GM21423 (cell line): ENCODE results near the gene GJA10.
A peak's percentile ranks its signal among the peaks of the same experiment; 100 is the strongest.
"Not testable (repeated sequence)": the region's sequence is repeated elsewhere in the genome, so short reads cannot be mapped to it uniquely, and the experiment has no call there.

Experiments used
- ATAC-seq: cut with Tn5 transposase; IDR thresholded peaks from one replicate; pipeline ENCODE4 v1.9.1; 2021; ENCODE audit warnings: mild to moderate bottlenecking, moderate library complexity; ENCODE audit not compliant: unreplicated experiment

GJA10 gene

DNA sequence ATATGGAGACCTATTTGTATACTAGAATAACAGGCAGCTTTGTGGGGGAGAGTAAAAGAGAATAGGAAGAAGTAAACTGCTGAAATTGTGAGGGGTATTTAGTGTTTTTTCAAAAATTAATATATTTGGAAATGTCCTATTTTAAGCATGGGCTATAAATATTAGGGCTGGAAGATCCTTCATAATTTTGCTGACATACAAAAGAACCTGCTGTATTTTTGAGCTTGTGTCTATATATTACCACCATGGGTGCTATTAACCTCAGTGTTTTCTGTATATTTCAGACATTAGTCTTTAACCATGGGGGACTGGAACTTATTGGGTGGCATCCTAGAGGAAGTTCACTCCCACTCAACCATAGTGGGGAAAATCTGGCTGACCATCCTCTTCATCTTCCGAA, at the start of gene GJA10:
TSS of gene GJA10 (plus strand) at position 301 of the 400 bp plus-strand sequence. CDS start at position 301, 0 bp downstream.
- ATAC-seq: no peak

DNA sequence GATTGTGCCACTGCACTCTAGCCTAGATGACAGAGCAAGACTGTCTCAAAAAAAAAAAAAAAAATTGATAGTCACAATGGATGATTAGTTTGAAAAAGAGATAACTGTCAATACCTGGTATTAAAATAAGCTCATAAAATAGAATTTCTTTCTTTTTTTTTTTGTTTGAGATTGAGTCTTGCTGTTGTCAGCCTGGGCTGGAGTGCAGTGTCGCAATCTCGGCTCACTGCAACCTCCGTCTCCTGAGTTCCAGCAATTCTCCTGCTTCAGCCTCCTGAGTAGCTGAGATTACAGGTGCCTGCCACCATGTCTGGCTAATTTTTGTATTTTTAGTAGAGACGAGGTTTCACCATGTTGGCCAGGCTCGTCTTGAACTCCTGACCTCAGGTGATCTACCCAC, 46.8 kb upstream of the GJA10 start:
- ATAC-seq: not testable (repeated sequence)

DNA sequence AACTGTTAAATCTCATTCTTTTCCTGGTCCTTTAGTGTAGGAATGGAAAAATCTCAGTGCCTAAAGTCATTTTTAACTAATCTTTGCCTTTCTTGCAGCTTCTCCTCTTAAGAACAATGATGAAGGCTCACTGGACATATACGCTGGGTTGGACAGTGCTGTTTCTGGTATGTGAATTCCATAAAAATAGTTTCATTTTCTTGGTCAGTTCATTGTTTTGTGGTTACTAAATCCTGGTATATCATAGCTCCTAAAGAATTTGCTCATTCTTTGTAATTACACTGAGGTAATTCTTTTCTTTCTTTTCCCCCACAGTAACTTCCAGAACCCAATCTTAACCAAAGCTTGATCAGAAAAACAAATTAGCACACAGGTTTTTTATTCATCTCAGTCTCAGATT, 41.2 kb upstream of the GJA10 start:
- ATAC-seq: no peak

DNA sequence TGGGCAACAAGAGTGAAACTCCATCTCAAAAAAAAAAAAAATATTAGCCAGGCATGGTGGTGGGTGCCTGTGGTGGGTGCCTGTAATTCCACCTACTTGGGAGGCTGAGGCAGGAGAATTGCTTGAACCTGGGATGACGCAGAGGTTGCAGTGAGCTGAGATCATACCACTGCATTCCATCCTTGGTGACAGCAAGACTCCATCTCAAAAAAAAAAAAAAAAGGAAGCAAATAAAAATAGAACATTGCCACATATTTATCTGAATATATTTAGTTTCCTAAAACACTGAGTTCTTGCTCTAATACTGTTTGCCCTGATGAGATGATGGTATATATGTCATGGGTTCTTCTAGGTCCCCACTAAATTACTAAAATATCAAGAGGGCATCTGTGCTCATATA, 36.2 kb upstream of the GJA10 start:
- no peak for ATAC-seq

DNA sequence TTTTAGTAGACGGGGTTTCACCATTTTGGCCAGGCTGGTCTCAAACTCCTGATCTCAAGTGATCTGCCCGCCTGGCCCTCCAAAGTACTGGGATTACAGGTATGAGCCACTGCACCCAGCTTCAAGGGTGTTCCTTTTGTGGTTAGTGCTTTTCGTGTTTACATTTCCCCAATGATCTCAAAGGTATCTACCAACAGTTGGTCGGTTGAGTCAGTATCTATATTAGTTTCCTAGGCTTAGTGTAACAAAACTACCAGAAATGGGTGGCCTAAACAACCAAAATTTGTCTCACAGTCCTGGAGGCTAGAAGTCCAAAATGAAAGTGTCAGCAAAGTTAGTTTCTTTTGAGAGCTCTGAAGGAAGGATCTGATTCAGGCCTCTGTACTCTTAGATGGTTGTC, 34.5 kb upstream of the GJA10 start:
- ATAC-seq: peak; percentile 60

GRCh38 chr6:89862273-89862672, 32.0 kb upstream of the GJA10 start:
- ATAC-seq: peak; percentile 77

- peak; percentile 6 for ATAC-seq
These were observed 31.6 kb upstream of the GJA10 start for GRCh38 chr6:89862698-89863097.

GRCh38 chr6:89866024-89866678, 28.1 kb upstream of the GJA10 start:
- ATAC-seq: no peak

- ATAC-seq: no peak
These were observed 20.5 kb upstream of the GJA10 start for GRCh38 chr6:89873721-89874120.

DNA sequence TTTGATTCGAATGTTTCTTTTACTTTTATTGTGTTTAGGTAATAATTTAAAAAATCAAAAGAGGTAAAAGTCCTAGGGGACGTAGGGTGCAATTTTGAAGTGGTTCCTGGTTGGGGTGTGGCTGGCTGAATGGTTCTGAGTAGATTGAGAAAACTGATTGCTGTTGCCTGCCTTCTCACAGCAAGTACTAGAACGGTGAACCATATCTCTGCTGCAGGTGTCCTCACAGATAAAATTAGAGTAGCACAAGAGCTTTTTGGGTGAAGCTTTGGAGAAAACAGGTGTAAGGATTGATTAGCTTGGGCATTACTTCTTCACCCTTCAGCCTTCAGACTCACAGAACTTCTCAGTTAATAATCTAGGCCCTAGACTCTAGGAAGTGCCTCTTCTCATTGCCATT, 19.8 kb upstream of the GJA10 start:
- ATAC-seq: no peak

GRCh38 chr6:89886378-89887120, 7.7 kb upstream of the GJA10 start:
- ATAC-seq: no peak

GRCh38 chr6:89887452-89888137, 6.7 kb upstream of the GJA10 start:
- no peak for ATAC-seq

DNA sequence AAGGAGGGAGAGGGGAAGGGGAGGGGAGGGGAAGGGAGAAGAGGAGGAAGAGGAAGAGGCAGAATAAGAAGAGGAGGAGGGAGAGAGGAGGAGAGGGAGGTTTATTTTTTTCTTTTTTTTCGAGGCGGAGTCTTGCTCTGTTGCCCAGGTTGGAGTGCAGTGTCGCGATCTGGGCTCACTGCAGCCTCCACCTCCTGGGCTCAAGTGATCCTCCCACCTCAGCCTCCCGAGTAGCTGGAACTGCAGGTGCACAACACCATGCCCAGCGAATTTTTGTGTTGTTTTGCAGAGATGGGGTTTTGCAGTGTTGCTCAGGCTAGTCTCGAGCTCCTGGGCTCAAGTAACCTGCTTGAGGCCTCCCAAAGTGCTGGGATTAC, 6.1 kb upstream of the GJA10 start:
- no peak for ATAC-seq

DNA sequence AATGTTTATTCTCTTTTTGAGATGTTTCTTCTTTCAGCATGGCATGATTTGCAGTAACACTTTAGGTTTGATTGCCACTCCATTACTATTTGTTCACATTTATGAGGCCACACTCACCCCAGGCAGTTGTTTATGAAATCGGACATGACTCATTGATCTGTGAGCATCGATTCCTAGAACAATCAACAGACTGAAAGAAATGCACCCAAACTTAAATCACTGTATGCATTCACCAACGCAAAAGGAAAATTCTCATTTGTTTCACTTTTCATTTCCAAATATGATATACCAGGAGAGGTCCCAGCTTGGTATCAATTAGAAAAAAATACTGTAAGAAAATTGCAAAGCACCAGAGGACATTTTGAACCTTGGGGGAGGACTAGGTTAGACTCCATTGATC, 5.4 kb upstream of the GJA10 start:
- no peak for ATAC-seq

- not testable (repeated sequence) for ATAC-seq
These were observed 3.3 kb upstream of the GJA10 start for GRCh38 chr6:89890845-89891528.

- ATAC-seq: not testable (repeated sequence)
These were observed 1.7 kb upstream of the GJA10 start for GRCh38 chr6:89892577-89892976.

DNA sequence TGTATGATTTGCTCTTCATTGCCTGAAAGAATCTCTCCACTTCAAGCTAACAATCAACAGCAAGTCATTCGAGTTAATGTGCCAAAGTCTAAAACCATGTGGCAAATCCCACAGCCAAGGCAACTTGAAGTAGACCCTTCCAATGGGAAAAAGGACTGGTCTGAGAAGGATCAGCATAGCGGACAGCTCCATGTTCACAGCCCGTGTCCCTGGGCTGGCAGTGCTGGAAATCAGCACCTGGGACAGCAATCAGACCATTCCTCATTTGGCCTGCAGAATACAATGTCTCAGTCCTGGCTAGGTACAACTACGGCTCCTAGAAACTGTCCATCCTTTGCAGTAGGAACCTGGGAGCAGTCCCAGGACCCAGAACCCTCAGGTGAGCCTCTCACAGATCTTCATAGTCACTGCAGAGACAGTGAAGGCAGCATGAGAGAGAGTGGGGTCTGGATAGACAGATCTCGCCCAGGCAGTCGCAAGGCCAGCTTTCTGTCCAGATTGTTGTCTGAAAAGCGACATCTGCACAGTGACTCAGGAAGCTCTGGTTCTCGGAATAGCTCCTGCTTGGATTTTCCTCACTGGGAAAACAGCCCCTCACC, 1.1 kb downstream of the GJA10 start:
- ATAC-seq: no peak

DNA sequence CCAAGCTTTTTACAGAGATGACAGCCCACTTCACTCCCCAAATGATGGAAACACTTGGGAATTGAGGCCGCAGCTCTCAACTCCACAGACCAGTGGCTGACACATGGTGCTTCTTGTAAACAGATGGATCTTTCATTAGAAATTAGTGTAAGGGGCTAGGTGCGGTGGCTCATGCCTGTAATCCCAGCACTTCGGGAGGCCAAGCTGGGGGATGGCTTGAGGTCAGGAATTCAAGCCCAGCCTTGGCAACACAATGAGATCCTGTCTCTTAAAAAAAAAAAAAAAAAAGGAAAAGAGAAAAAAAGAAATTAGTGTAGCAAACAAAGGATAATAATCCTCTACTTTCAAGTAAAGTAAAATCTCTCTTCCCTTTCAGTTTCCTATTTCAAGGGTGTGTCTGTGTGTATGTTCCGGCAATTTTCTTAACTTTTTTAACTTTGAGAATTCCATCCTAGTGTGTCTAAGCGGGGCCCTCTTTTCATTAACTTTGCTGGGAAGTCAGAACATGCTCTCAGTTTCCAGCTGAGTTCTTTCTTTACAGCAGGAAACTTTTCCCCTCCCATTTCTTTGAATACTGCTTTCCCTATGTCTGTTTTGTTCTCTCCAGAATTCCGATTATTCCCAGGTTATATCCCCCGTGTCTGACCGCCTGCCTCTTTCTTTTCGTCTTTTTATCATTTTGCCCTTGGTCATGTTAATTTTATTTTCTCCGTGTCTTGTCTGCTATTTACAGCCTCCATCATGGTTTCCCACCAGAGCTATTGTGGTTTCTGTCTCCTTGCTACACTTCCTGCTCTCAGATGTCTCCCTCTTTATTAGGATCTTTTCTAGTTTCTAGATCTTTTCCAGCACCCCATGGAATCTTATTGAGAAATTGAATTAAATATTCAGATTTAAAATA, 16.0 kb downstream of the GJA10 start:
- not testable (repeated sequence) for ATAC-seq

DNA sequence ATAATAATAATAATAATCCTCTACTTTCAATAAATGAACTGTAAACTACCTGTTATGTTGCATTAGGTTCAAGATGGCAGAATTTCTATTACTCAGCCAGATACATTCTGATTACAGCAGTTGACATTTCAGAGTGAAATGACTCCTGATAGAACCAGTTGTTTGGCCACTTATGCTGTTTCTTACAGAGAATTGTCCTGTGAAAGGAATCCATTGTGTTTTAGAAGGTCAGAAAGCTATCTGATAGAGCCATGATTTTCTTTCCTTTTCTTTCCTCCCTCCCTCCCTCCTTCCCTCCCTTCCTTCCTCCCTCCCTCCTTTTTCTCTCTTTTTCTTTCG, 16.6 kb downstream of the GJA10 start:
- ATAC-seq: no peak
